Measurements from ENCODE around the gene ANKRD10.
"Not testable (repeated sequence)": the region's sequence is repeated elsewhere in the genome, so short reads cannot be mapped to it uniquely, and the experiment has no call there.

GRCh38 chr13:110956216-110956615, 41.3 kb upstream of the ANKRD10 start:
- TF ChIP-seq POLR2AphosphoS5 (IDR thresholded peaks at IDR 0.05; ENCODE audit: low read depth); REST (IDR thresholded peaks at IDR 0.05; ENCODE audit: insufficient replicate concordance, low read depth); GABPA (IDR thresholded peaks at IDR 0.05; ENCODE audit: low read depth): not testable (repeated sequence)
- TF ChIP-seq, protein P1, sequence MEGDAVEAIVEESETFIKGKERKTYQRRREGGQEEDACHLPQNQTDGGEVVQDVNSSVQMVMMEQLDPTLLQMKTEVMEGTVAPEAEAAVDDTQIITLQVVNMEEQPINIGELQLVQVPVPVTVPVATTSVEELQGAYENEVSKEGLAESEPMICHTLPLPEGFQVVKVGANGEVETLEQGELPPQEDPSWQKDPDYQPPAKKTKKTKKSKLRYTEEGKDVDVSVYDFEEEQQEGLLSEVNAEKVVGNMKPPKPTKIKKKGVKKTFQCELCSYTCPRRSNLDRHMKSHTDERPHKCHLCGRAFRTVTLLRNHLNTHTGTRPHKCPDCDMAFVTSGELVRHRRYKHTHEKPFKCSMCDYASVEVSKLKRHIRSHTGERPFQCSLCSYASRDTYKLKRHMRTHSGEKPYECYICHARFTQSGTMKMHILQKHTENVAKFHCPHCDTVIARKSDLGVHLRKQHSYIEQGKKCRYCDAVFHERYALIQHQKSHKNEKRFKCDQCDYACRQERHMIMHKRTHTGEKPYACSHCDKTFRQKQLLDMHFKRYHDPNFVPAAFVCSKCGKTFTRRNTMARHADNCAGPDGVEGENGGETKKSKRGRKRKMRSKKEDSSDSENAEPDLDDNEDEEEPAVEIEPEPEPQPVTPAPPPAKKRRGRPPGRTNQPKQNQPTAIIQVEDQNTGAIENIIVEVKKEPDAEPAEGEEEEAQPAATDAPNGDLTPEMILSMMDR (IDR thresholded peaks at IDR 0.05; ENCODE audit: insufficient read depth, low read length) = not testable (repeated sequence)

All from HL-60 (cell line).